Neural progenitor cell (in vitro differentiated cells): ENCODE measurements around the gene NDUFAF3.

Experiments
- CTCF ChIP-seq: fragments of 200-600 bp; sonication (generic); IDR thresholded peaks from 2 replicates; pipeline ENCODE4 v1.5.1; 2017; ENCODE audit warnings: antibody characterized with exemption, mild to moderate bottlenecking
- EZH2 ChIP-seq: fragments of 200-600 bp; sonication (generic); IDR thresholded peaks from 2 replicates; pipeline ENCODE4 v1.6.1; 2017; ENCODE audit warnings: antibody characterized with exemption, mild to moderate bottlenecking, moderate library complexity

- no peak for TF ChIP-seq CTCF
- no peak for TF ChIP-seq EZH2
These were observed 3.3 kb downstream of the NDUFAF3 start for GRCh38 chr3:49025005-49025792.
